Measurements from ENCODE around the gene GNA15.

Gene GNA15

GRCh38 chr19:3175781-3176714 lies 40.2 kb downstream of the GNA15 start:
- H3F3A ChIP-seq (ENCODE audit: insufficient read depth, low read length): no peaks in the 10 kb centered on the region
- no peaks in the 10 kb centered on the region for H3K79me2 ChIP-seq (ENCODE audit: low read length)
- H3K36me3 ChIP-seq (replicated peaks; ENCODE audit: insufficient read depth, low read length): no peaks in the 10 kb centered on the region
- H4K20me1 ChIP-seq (ENCODE audit: insufficient read depth, low read length): no peaks in the 10 kb centered on the region
- no peak for DNase-seq
- no peaks in the 10 kb centered on the region for H3K4me1 ChIP-seq (ENCODE audit: low read length)
- H3K27me3 ChIP-seq (replicated peaks; ENCODE audit: insufficient read depth, low read length): peaks cover 51% of the 10 kb centered on the region
- H3K27ac ChIP-seq (ENCODE audit: low read length): no peak overlapping the region
- no peaks in the 10 kb centered on the region for H3K9me3 ChIP-seq (replicated peaks; ENCODE audit: insufficient read depth, low read length)
- H3K9me2 ChIP-seq (replicated peaks; ENCODE audit: insufficient read depth, low read length): no peaks in the 10 kb centered on the region
- H3K4me2 ChIP-seq (ENCODE audit: low read depth, low read length): no peak overlapping the region
- H2AFZ ChIP-seq (ENCODE audit: low read length): no peak overlapping the region
- TF ChIP-seq EZH2phosphoT487 (IDR thresholded peaks at IDR 0.05; ENCODE audit: low read length): no peak
- TF ChIP-seq EZH2 (optimal IDR thresholded peaks at IDR 0.05; ENCODE audit: low read depth, low read length): no peak
- no peak for TF ChIP-seq CTCF (IDR thresholded peaks at IDR 0.05; ENCODE audit: low read length)
- no peak overlapping the region for H3K9ac ChIP-seq (ENCODE audit: low read length)
- H3K4me3 ChIP-seq (ENCODE audit: low read length): no peak overlapping the region

GRCh38 chr19:3176715-3177501 lies 41.1 kb downstream of the GNA15 start:
- H3K36me3 ChIP-seq (replicated peaks; ENCODE audit: insufficient read depth, low read length): no peaks in the 10 kb centered on the region
- H3K27me3 ChIP-seq (replicated peaks; ENCODE audit: insufficient read depth, low read length): peaks cover 48% of the 10 kb centered on the region
- H4K20me1 ChIP-seq (ENCODE audit: insufficient read depth, low read length): no peaks in the 10 kb centered on the region
- no peak overlapping the region for H3K4me3 ChIP-seq (ENCODE audit: low read length)
- no peaks in the 10 kb centered on the region for H3K9me2 ChIP-seq (replicated peaks; ENCODE audit: insufficient read depth, low read length)
- H3K9ac ChIP-seq (ENCODE audit: low read length): no peak overlapping the region
- no peak overlapping the region for H2AFZ ChIP-seq (ENCODE audit: low read length)
- no peak overlapping the region for H3K4me2 ChIP-seq (ENCODE audit: low read depth, low read length)
- no peaks in the 10 kb centered on the region for H3K9me3 ChIP-seq (replicated peaks; ENCODE audit: insufficient read depth, low read length)
- DNase-seq: no peak
- no peaks in the 10 kb centered on the region for H3K4me1 ChIP-seq (ENCODE audit: low read length)
- no peaks in the 10 kb centered on the region for H3K79me2 ChIP-seq (ENCODE audit: low read length)
- no peaks in the 10 kb centered on the region for H3F3A ChIP-seq (ENCODE audit: insufficient read depth, low read length)
- TF ChIP-seq EZH2phosphoT487 (IDR thresholded peaks at IDR 0.05; ENCODE audit: low read length): no peak
- no peak for TF ChIP-seq CTCF (IDR thresholded peaks at IDR 0.05; ENCODE audit: low read length)
- no peak for TF ChIP-seq EZH2 (optimal IDR thresholded peaks at IDR 0.05; ENCODE audit: low read depth, low read length)
- H3K27ac ChIP-seq (ENCODE audit: low read length): no peak overlapping the region

GRCh38 chr19:3178377-3178972 lies 42.6 kb downstream of the GNA15 start, which contains the start of gene S1PR4:
TSS of gene S1PR4 (plus strand) at chr19:3178769. CDS start at chr19:3178793, 24 bp downstream.
- no peaks in the 10 kb centered on the region for H3K36me3 ChIP-seq (replicated peaks; ENCODE audit: insufficient read depth, low read length)
- no peak within 1 kb of the TSS for H3K4me2 ChIP-seq (ENCODE audit: low read depth, low read length)
- no peak within 1 kb of the TSS for H3K9ac ChIP-seq (ENCODE audit: low read length)
- H2AFZ ChIP-seq (ENCODE audit: low read length): no peak within 1 kb of the TSS
- H3K27ac ChIP-seq (ENCODE audit: low read length): no peak within 1 kb of the TSS
- peaks cover 46% of the 10 kb centered on the region for H3K27me3 ChIP-seq (replicated peaks; ENCODE audit: insufficient read depth, low read length)
- H3K79me2 ChIP-seq (ENCODE audit: low read length): no peaks in the 10 kb centered on the region
- DNase-seq: no peak
- no peaks in the 10 kb centered on the region for H3K9me2 ChIP-seq (replicated peaks; ENCODE audit: insufficient read depth, low read length)
- H3K9me3 ChIP-seq (replicated peaks; ENCODE audit: insufficient read depth, low read length): no peaks in the 10 kb centered on the region
- TF ChIP-seq EZH2phosphoT487 (IDR thresholded peaks at IDR 0.05; ENCODE audit: low read length) (no peak), CTCF (IDR thresholded peaks at IDR 0.05; ENCODE audit: low read length) (no peak)
- no peak within 1 kb of the TSS for H3K4me3 ChIP-seq (ENCODE audit: low read length)
- no peaks in the 10 kb centered on the region for H3K4me1 ChIP-seq (ENCODE audit: low read length)
- no peaks in the 10 kb centered on the region for H3F3A ChIP-seq (ENCODE audit: insufficient read depth, low read length)
- no peaks in the 10 kb centered on the region for H4K20me1 ChIP-seq (ENCODE audit: insufficient read depth, low read length)
